Testis (tissue), 3 donors: ENCODE measurements around the gene OTX2. TPM values are rescaled to one million over a fixed set of nuclear protein-coding genes. Genes with fewer than 3 reads are reported as not detected.

Experiments
- DNase-seq: peaks from one replicate; pipeline ENCODE4 v3.0.0-alpha.2; 2019
- H3K27ac ChIP-seq, 2 donors: fragments of 200-600 bp; sonication (generic); one replicate each; pipeline ENCODE4 v1.5.1; 2019
- H3K27me3 ChIP-seq: fragments of 200-600 bp; sonication (generic); one replicate; pipeline ENCODE4 v1.5.1; 2019
- H3K36me3 ChIP-seq: fragments of 200-600 bp; sonication (generic); one replicate; pipeline ENCODE4 v1.5.1; 2017; ENCODE audit warnings: low read depth; ENCODE audit errors: missing control alignments
- H3K4me1 ChIP-seq: fragments of 200-600 bp; sonication (generic); one replicate; pipeline ENCODE4 v1.5.1; 2019
- H3K4me3 ChIP-seq, 2 donors: fragments of 200-600 bp; sonication (generic); one replicate each; pipeline ENCODE4 v1.5.1; 2017 to 2019
- H3K9me3 ChIP-seq: fragments of 200-600 bp; sonication (generic); one replicate; pipeline ENCODE4 v1.5.1; 2017
- POLR2A ChIP-seq: fragments of 450-650 bp; IDR thresholded peaks from one replicate; pipeline ENCODE4 v1.6.1; 2017; ENCODE audit warnings: antibody characterized with exemption, mild to moderate bottlenecking, moderate library complexity
- WGBS, 2 donors: methylation state at CpG; one replicate each; pipeline ENCODE4 v1.1.5; 2018; 5-methylcytosine and 5-hydroxymethylcytosine counted together
- intact Hi-C: fragments of 100-400 bp; cut with DNase I; formaldehyde crosslinking; loops from one replicate; pipeline ENCODE4 v1.15.1; 2023; ENCODE audit warnings: low total_unique reads
- polyA plus RNA-seq: library from polyadenylated mRNA; stranded (reverse); fragments of 350-450 nt; fragmentation: Illumina TruSeq; extraction: RNeasy Lipid Tissue Mini Kit (QIAGEN cat#74804); gene quantifications from one replicate; pipeline ENCODE4 v1.2.3, GENCODE V29; 2014; ENCODE audit warnings: low read depth, low replicate concordance; ENCODE audit not compliant: insufficient read depth
- total RNA-seq, 2 donors: library from RNA; depleted of rRNA; stranded (reverse); fragments of >200 nt; gene quantifications; one replicate each; pipeline ENCODE4 v1.2.3, GENCODE V29; 2016
- TF ChIP-seq, protein P1 (sequence below), 3 experiments: fragments of 450-650 bp in 2 of 3; fragments of 200-600 bp in 1 of 3; sonication (generic) in 1 of 3; IDR thresholded peaks; one replicate each; pipeline ENCODE4 v1.5.1; 2016 to 2019; ENCODE audit warnings: antibody characterized with exemption in 3 of 3, mild to moderate bottlenecking in 2 of 3, moderate library complexity in 1 of 3

Gene OTX2
- total and polyA plus RNA-seq, 3 donors from 2014 or later: 0.50 TPM; not detected in 2

DNA sequence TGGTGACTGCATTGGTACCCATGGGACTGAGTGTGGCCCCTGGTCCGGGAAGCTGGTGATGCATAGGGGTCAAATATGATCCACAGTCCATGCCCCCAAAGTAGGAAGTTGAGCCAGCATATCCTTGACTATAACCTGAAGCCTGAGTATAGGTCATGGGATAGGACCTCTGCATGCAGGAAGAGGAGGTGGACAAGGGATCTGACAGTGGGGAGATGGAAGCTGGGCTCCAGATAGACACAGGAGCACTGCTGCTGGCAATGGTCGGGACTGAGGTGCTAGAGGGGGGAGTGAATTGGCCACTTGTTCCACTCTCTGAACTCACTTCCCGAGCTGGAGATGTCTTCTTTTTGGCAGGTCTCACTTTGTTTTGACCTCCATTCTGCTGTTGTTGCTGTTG lies 8.4 kb downstream of the OTX2 start:
- Histone ChIP-seq H3K4me1 (no peaks in the 10 kb centered on the region), H3K27ac (no peak overlapping the region), H3K36me3 (no peaks in the 10 kb centered on the region), H3K9me3 (no peaks in the 10 kb centered on the region), H3K27me3 (no peaks in the 10 kb centered on the region), H3K4me3 (no peak overlapping the region)
- no peak for TF ChIP-seq POLR2A
- TF ChIP-seq, protein P1, sequence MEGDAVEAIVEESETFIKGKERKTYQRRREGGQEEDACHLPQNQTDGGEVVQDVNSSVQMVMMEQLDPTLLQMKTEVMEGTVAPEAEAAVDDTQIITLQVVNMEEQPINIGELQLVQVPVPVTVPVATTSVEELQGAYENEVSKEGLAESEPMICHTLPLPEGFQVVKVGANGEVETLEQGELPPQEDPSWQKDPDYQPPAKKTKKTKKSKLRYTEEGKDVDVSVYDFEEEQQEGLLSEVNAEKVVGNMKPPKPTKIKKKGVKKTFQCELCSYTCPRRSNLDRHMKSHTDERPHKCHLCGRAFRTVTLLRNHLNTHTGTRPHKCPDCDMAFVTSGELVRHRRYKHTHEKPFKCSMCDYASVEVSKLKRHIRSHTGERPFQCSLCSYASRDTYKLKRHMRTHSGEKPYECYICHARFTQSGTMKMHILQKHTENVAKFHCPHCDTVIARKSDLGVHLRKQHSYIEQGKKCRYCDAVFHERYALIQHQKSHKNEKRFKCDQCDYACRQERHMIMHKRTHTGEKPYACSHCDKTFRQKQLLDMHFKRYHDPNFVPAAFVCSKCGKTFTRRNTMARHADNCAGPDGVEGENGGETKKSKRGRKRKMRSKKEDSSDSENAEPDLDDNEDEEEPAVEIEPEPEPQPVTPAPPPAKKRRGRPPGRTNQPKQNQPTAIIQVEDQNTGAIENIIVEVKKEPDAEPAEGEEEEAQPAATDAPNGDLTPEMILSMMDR (IDR thresholded peaks at IDR 0.05): no peak
- intact Hi-C loops: no loop called here
- no peak for DNase-seq
- 43 to 63% methylated on average over 3 of the region's 3 CpGs for WGBS, 2 donors

DNA sequence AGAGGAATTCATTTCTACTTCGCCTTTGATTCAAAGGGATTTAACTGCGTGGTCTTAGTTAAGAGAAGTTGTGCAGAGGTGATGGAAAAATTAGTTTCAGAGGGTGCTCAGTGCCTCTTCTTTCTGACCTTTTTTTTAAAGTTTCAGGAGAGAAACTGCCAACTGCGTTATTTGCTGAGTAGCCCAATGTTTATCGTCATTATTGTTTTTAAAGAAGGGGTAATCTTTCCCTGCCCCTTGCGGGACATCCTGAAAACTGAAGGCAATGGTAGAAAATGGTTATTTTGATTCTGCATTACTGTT lies 11.0 kb downstream of the OTX2 start:
- WGBS, 2 donors: 7 to 10% methylated on average over 5 of the region's 5 CpGs
- Histone ChIP-seq H3K36me3 (no peaks in the 10 kb centered on the region), H3K9me3 (no peaks in the 10 kb centered on the region), H3K4me3 (peak overlapping the region; percentile 10 to 34), H3K4me1 (no peaks in the 10 kb centered on the region), H3K27ac (no peak overlapping the region), H3K27me3 (no peaks in the 10 kb centered on the region)
- intact Hi-C loops: no loop called here
- TF ChIP-seq POLR2A: no peak
- TF ChIP-seq, protein P1 (IDR thresholded peaks at IDR 0.05): no peak
- DNase-seq: no peak

DNA sequence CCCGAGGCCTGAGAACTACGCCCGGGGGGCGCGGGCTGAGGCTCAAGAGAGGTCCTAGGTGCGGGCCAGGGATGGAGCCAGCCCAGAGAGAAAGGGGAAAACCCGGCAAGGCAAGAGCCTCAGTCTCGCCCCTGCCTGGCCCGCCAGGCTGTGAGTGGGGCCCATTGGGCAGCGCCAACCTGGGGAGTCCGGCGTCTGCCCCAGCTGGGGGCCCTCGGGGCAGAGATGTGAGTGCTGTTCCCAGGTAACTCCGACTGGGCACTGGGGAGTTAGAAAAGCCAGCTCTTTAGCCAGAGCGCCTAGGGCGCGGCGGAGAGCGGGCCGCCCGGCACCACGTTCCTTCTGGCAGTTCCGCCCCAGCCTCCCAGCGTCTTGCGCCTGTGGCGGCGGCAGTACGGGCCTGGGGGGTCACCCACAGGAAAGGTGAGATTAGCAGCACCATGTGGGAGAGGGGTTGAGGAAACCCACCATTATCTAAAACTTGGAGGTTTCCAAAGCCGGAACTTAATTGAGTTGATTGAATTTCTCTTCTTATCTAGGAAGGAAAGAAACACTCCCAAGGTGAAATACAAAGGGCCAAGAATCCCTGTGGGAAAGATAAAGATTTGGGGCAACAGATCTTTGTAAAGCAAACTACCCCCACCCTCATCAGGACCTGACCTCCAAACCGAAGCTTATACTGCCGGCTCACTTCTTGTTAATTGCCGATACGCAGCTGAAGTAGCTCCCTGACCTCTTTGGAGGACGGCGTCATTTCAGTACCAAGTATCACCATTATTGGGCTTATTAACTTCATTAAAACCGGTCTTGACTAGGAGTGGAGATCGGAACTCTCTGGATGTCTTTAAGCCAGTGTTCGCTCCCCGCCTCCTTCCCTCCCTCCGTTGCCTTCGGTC lies 11.6 kb downstream of the OTX2 start:
- intact Hi-C loops: no loop called here
- H3K36me3 ChIP-seq: no peaks in the 10 kb centered on the region
- no peak for DNase-seq
- WGBS, 2 donors: 8 to 10% methylated on average over 20 to 41 of the region's 41 CpGs
- H3K9me3 ChIP-seq: no peaks in the 10 kb centered on the region
- H3K4me3 ChIP-seq: peak overlapping the region; percentile 10 to 34
- no peak overlapping the region for H3K27ac ChIP-seq
- H3K27me3 ChIP-seq: no peaks in the 10 kb centered on the region
- no peaks in the 10 kb centered on the region for H3K4me1 ChIP-seq
- TF ChIP-seq, protein P1 (IDR thresholded peaks at IDR 0.05): no peak

DNA sequence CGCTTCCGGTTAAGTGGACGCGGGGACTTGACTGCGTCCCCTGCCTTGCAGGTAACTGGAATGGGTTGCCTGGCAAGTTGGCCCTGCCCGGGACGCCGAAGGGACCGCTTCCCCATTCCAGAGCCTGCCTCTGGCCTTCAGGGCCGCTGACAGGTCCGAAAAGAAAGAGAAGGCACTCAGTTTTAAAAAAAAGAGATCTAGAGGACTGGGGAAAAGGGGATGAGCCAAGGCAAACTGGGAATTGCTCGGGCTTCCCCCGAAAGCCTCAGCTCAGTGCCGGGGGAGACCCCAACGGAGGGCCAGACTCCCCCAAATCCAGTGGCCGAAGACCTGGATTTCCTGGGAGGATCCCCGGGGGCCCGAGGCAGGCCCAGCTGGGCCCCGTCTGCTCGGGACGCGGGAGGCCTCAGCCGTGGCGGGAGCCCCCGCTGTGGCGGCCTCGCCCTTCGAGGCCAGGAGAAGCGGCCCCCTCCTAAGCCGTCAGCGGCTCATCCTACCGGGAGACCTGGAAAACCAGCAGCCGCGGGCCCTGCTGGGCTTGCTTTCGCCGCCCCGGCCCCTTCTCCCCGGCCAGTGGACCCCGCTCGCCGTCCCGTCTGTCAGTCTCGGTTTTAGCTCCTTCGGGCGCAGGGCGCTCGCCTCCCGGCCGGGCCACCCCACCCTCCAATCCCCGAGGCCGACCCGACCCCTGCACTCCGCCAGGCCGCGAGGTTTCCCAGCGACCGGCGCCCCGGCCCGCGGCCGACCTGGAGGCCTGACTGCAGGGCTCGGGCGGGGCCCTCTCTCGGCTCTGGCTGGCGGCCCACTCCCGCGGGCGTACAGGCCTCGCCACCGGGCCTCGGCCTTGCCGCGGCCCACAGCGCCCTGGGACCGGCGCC lies 12.5 kb downstream of the OTX2 start:
- WGBS, 2 donors: 4 to 7% methylated on average over 12 to 77 of the region's 77 CpGs
- peak overlapping the region; percentile 10 to 34 for H3K4me3 ChIP-seq
- no peak for TF ChIP-seq POLR2A
- TF ChIP-seq, protein P1 (IDR thresholded peaks at IDR 0.05): no peak

More for the DNA sequence above, 12.5 kb downstream of the OTX2 start:
- Histone ChIP-seq H3K27me3 (no peaks in the 10 kb centered on the region), H3K4me1 (no peaks in the 10 kb centered on the region), H3K27ac (no peak overlapping the region), H3K36me3 (no peaks in the 10 kb centered on the region), H3K9me3 (no peaks in the 10 kb centered on the region)
- no peak for DNase-seq
- intact Hi-C loops: no loop called here
